ENCODE measurements around the gene C19orf53. TPM values are rescaled to one million over a fixed set of nuclear protein-coding genes. Genes with fewer than 3 reads are reported as not detected.

Gene C19orf53
- total and polyA plus RNA-seq, 2 donors from 2014 or later: 62.7 to 264 TPM

GRCh38 chr19:13727798-13728197, 46.5 kb upstream of the C19orf53 start:
- H3K9ac ChIP-seq (ENCODE audit: low read length in 3 of 3): no peak overlapping the region
- TF ChIP-seq CTCF (IDR thresholded peaks at IDR 0.05; ENCODE audit: borderline replicate concordance, extremely low read depth, insufficient read depth): no peak
- FAIRE-seq (no peak), DNase-seq (no peak)
- H3K27ac ChIP-seq (ENCODE audit: low read depth in 2 of 2, low read length in 2 of 2): no peak overlapping the region
- peaks cover 0 to 3% (median 0%) of the 10 kb centered on the region in 3 donors for H3K4me1 ChIP-seq (ENCODE audit: control insufficient read depth in 2 of 3, insufficient read depth in 2 of 3, low read depth in 1 of 3, low read length in 3 of 3)
- intact Hi-C loops (cut with DNase I): no loop called here
- H3K27me3 ChIP-seq (ENCODE audit: control insufficient read depth, insufficient read depth, low read length): no peaks in the 10 kb centered on the region
- no peaks in the 10 kb centered on the region for H3K9me3 ChIP-seq (ENCODE audit: control insufficient read depth in 2 of 3, insufficient read depth in 1 of 3, low read length in 3 of 3)
- no peaks in the 10 kb centered on the region for H3K36me3 ChIP-seq (ENCODE audit: control insufficient read depth in 2 of 3, insufficient read depth in 3 of 3, low read length in 3 of 3)
- no peak overlapping the region for H3K4me3 ChIP-seq (ENCODE audit: low read length in 3 of 3)

GRCh38 chr19:13729859-13730258, 44.4 kb upstream of the C19orf53 start:
- Histone ChIP-seq H3K4me3 (ENCODE audit: low read length in 3 of 3) (no peak overlapping the region), H3K27me3 (ENCODE audit: control insufficient read depth, insufficient read depth, low read length) (no peaks in the 10 kb centered on the region), H3K9ac (ENCODE audit: low read length in 3 of 3) (no peak overlapping the region), H3K4me1 (ENCODE audit: control insufficient read depth in 2 of 3, insufficient read depth in 2 of 3, low read depth in 1 of 3, low read length in 3 of 3) (peaks cover 0 to 3% (median 0%) of the 10 kb centered on the region in 3 donors), H3K9me3 (ENCODE audit: control insufficient read depth in 2 of 3, insufficient read depth in 1 of 3, low read length in 3 of 3) (no peaks in the 10 kb centered on the region), H3K27ac (ENCODE audit: low read depth in 2 of 2, low read length in 2 of 2) (no peak overlapping the region), H3K36me3 (ENCODE audit: control insufficient read depth in 2 of 3, insufficient read depth in 3 of 3, low read length in 3 of 3) (no peaks in the 10 kb centered on the region)
- no peak for TF ChIP-seq CTCF (IDR thresholded peaks at IDR 0.05; ENCODE audit: borderline replicate concordance, extremely low read depth, insufficient read depth)
- intact Hi-C loops (cut with DNase I): no loop called here
- no peak for DNase-seq
- no peak for FAIRE-seq

DNA sequence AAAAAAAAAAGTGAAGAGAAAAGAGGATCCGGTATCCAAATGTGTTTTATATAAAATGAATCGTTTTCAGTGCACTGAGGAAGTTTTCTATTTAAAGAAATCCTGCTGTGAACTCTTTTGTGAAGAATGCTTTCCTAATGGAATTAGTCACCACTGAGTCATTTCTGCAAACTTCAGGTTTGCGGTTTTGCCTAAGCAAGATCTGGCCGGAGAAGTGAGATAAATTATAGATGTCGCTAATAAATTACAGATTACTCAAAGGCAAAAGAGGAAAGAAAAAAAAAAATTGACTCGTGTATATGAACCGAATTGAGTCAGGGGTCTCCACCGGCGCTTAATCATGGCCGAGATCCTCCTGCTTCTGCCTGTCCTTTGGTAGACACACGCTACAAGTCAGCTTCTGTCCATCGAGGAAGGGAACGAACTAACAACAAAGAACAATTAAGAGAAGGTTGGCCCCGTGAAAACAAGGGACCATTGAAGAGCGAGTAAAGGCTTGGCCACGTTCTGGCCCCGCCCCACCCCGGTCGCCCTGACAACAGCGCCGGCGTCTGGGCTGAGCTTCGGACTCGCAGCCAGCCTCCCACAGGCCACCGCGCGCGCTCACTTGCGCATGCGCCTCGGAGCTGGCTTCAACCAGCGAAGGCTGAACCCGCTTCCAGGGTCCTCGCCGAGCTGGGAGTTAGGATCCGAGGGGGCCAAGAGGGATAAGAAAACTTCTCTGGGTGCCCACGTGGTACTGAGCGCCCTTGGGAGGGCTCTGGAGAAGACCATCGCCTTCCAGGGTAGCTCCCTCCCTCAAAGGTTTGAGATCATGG, 42.9 kb upstream of the C19orf53 start:
- H3K4me3 ChIP-seq (ENCODE audit: low read length in 3 of 3): peak overlapping the region; percentile 69 to 87 (median 83)
- DNase-seq: peak; percentile 97 to 99 (median 98)
- no peak for TF ChIP-seq CTCF (IDR thresholded peaks at IDR 0.05; ENCODE audit: borderline replicate concordance, extremely low read depth, insufficient read depth)
- H3K9ac ChIP-seq (ENCODE audit: low read length in 3 of 3): peak overlapping the region; percentile 41 to 98 (median 85)
- intact Hi-C loops (cut with DNase I): no loop called here
- no peaks in the 10 kb centered on the region for H3K36me3 ChIP-seq (ENCODE audit: control insufficient read depth in 2 of 3, insufficient read depth in 3 of 3, low read length in 3 of 3)
- H3K27me3 ChIP-seq (ENCODE audit: control insufficient read depth, insufficient read depth, low read length): no peaks in the 10 kb centered on the region
- peak overlapping the region; percentile 87 to 97 for H3K27ac ChIP-seq (ENCODE audit: low read depth in 2 of 2, low read length in 2 of 2)
- H3K4me1 ChIP-seq (ENCODE audit: control insufficient read depth in 2 of 3, insufficient read depth in 2 of 3, low read depth in 1 of 3, low read length in 3 of 3): peaks cover 0 to 3% (median 0%) of the 10 kb centered on the region in 3 donors
- FAIRE-seq: no peak
- no peaks in the 10 kb centered on the region for H3K9me3 ChIP-seq (ENCODE audit: control insufficient read depth in 2 of 3, insufficient read depth in 1 of 3, low read length in 3 of 3)
